H9 (cell line): ENCODE measurements around the gene DOC2B. TPM values are rescaled to one million over a fixed set of nuclear protein-coding genes. Genes with fewer than 3 reads are reported as not detected.

Source experiments
- DNase-seq: peaks from one replicate; pipeline ENCODE4 v3.0.0-alpha.2; 2017
- H2AFZ ChIP-seq: one replicate; pipeline ENCODE4 v1.6.1; 2013; ENCODE audit warnings: mild to moderate bottlenecking, low read length, control low read depth, moderate library complexity
- H2AK5ac ChIP-seq: 2 replicates; pipeline ENCODE4 v1.6.1; 2013; ENCODE audit warnings: low read length, control low read depth, mixed read lengths; ENCODE audit not compliant: insufficient read length
- H2BK120ac ChIP-seq: one replicate; pipeline ENCODE4 v1.6.1; 2013; ENCODE audit warnings: low read depth, mild to moderate bottlenecking, low read length, control low read depth, inconsistent platforms; ENCODE audit not compliant: poor library complexity, severe bottlenecking
- H2BK12ac ChIP-seq: 2 replicates; pipeline ENCODE4 v1.6.1; 2013; ENCODE audit warnings: low read length, control low read depth, mixed read lengths, low read depth; ENCODE audit not compliant: insufficient read length
- H2BK15ac ChIP-seq: 2 replicates; pipeline ENCODE4 v1.6.1; 2013; ENCODE audit warnings: low read depth, low read length, control low read depth
- H2BK20ac ChIP-seq: one replicate; pipeline ENCODE4 v1.6.1; 2013; ENCODE audit warnings: low read depth, mild to moderate bottlenecking, low read length, control low read depth, inconsistent platforms; ENCODE audit not compliant: poor library complexity, severe bottlenecking
- H2BK5ac ChIP-seq: 2 replicates; pipeline ENCODE4 v1.6.1; 2013; ENCODE audit warnings: low read length, control low read depth, mixed read lengths; ENCODE audit not compliant: insufficient read length
- H3K14ac ChIP-seq: 2 replicates; pipeline ENCODE4 v1.6.1; 2013; ENCODE audit warnings: low read length, control low read depth; ENCODE audit not compliant: insufficient read depth
- H3K18ac ChIP-seq: 2 replicates; pipeline ENCODE4 v1.6.1; 2013; ENCODE audit warnings: low read depth, mild to moderate bottlenecking, mixed read lengths, low read length, control low read depth; ENCODE audit not compliant: insufficient read length
- H3K23ac ChIP-seq: 2 replicates; pipeline ENCODE4 v1.6.1; 2013; ENCODE audit warnings: low read length, control low read depth, mixed read lengths, low read depth; ENCODE audit not compliant: insufficient read length
- H3K23me2 ChIP-seq: 2 replicates; pipeline ENCODE4 v1.6.1; 2013; ENCODE audit warnings: low read depth, mild to moderate bottlenecking, mixed read lengths, low read length, control low read depth; ENCODE audit not compliant: insufficient read length, poor library complexity, severe bottlenecking
- H3K27ac ChIP-seq: 2 replicates; pipeline ENCODE4 v1.5.1; 2013; ENCODE audit warnings: low read length, control low read depth, mixed read lengths, low read depth; ENCODE audit not compliant: insufficient read length
- H3K27me3 ChIP-seq: 2 replicates; pipeline ENCODE4 v1.6.1; 2013; ENCODE audit warnings: low read length, control low read depth, inconsistent platforms; ENCODE audit not compliant: insufficient read depth
- H3K4ac ChIP-seq: 2 replicates; pipeline ENCODE4 v1.6.1; 2013; ENCODE audit warnings: low read depth, mild to moderate bottlenecking, control low read depth, inconsistent platforms, low read length, moderate library complexity
- H3K4me1 ChIP-seq: 2 replicates; pipeline ENCODE4 v1.6.1; 2013; ENCODE audit warnings: low read length, control low read depth, inconsistent platforms; ENCODE audit not compliant: insufficient read depth
- H3K4me2 ChIP-seq: 2 replicates; pipeline ENCODE4 v1.6.1; 2013; ENCODE audit warnings: low read length, control low read depth, mixed read lengths; ENCODE audit not compliant: insufficient read length, insufficient read depth
- H3K56ac ChIP-seq: 2 replicates; pipeline ENCODE4 v1.6.1; 2013; ENCODE audit warnings: low read depth, mild to moderate bottlenecking, mixed read lengths, low read length, control low read depth; ENCODE audit not compliant: insufficient read length
- H3K79me1 ChIP-seq: 2 replicates; pipeline ENCODE4 v1.6.1; 2013; ENCODE audit warnings: low read depth, mild to moderate bottlenecking, moderate library complexity, low read length, control low read depth, inconsistent platforms; ENCODE audit not compliant: insufficient read depth, poor library complexity, severe bottlenecking
- H3K79me2 ChIP-seq: 2 replicates; pipeline ENCODE4 v1.6.1; 2013; ENCODE audit warnings: low read length, control low read depth, inconsistent platforms; ENCODE audit not compliant: insufficient read depth
- H3K9ac ChIP-seq: 2 replicates; pipeline ENCODE4 v1.6.1; 2013; ENCODE audit warnings: low read length, control low read depth, mixed read lengths; ENCODE audit not compliant: insufficient read length; ENCODE audit errors: extremely low read depth
- H3K9me3 ChIP-seq: one replicate; pipeline ENCODE4 v1.6.1; 2013; ENCODE audit warnings: low read depth, low read length, inconsistent platforms; ENCODE audit not compliant: control insufficient read depth
- H3T11ph ChIP-seq: one replicate; pipeline ENCODE4 v1.6.1; 2013; ENCODE audit warnings: mild to moderate bottlenecking, low read length, control low read depth, inconsistent platforms
- H4K20me1 ChIP-seq: one replicate; pipeline ENCODE4 v1.6.1; 2013; ENCODE audit not compliant: control insufficient read depth, insufficient read length, insufficient read depth
- H4K5ac ChIP-seq: 2 replicates; pipeline ENCODE4 v1.6.1; 2013; ENCODE audit warnings: low read depth, mild to moderate bottlenecking, mixed read lengths, low read length, control low read depth; ENCODE audit not compliant: insufficient read length
- H4K8ac ChIP-seq: replicated peaks from 2 replicates; pipeline ENCODE4 v1.6.1; 2013; ENCODE audit warnings: low read length, control low read depth, mixed read lengths, low read depth; ENCODE audit not compliant: insufficient read length
- H4K91ac ChIP-seq: 2 replicates; pipeline ENCODE4 v1.6.1; 2013; ENCODE audit warnings: low read depth, mild to moderate bottlenecking, moderate library complexity, mixed read lengths, low read length, control low read depth; ENCODE audit not compliant: insufficient read length
- H3K27ac Mint-ChIP-seq, 3 experiments: 2 replicates in 2 of 3; 3 replicates in 1 of 3; pipeline ENCODE4 v1.8.0; 2020 to 2021; ENCODE audit warnings: mixed read lengths in 3 of 3, mild to moderate bottlenecking in 1 of 3, moderate library complexity in 1 of 3
- H3K27me3 Mint-ChIP-seq: 2 replicates; pipeline ENCODE4 v1.8.0; 2021; ENCODE audit warnings: low read depth, mild to moderate bottlenecking, moderate library complexity, mixed read lengths
- H3K36me3 Mint-ChIP-seq, 3 experiments: 2 replicates in 2 of 3; 3 replicates in 1 of 3; pipeline ENCODE4 v1.8.0; 2020 to 2021; ENCODE audit warnings: low read depth in 3 of 3, mixed read lengths in 3 of 3; ENCODE audit not compliant: insufficient read depth in 1 of 3
- H3K4me1 Mint-ChIP-seq, 2 experiments: 2 replicates each; pipeline ENCODE4 v1.8.0; 2020; ENCODE audit warnings: mixed read lengths in 2 of 2
- H3K4me3 Mint-ChIP-seq, 2 experiments: 2 replicates in 1 of 2; 3 replicates in 1 of 2; pipeline ENCODE4 v1.8.0; 2020 to 2021; ENCODE audit warnings: mild to moderate bottlenecking in 2 of 2, mixed read lengths in 2 of 2, moderate library complexity in 1 of 2
- H3K9me3 Mint-ChIP-seq, 2 experiments: 2 replicates in 1 of 2; 3 replicates in 1 of 2; pipeline ENCODE4 v1.8.0; 2020; ENCODE audit warnings: mild to moderate bottlenecking in 2 of 2, mixed read lengths in 2 of 2, moderate library complexity in 1 of 2
- CTCF ChIP-seq: fragments of 200-600 bp; sonication (generic); conservative IDR thresholded peaks from 3 replicates; pipeline ENCODE4 v1.8.0; 2021; ENCODE audit warnings: antibody characterized with exemption, mild to moderate bottlenecking
- WGBS: extraction: QIAGEN DNeasy Blood & Tissue Kit; methylation state at CpG from one replicate; pipeline ENCODE4 v1.1.7; 2013; ENCODE audit warnings: missing lambda C conversion rate, low lambda C conversion rate, mixed read lengths; ENCODE audit not compliant: insufficient read length; ENCODE audit errors: extremely low coverage; 5-methylcytosine and 5-hydroxymethylcytosine counted together
- total RNA-seq: library from RNA; stranded (reverse); gene quantifications from 2 replicates; pipeline ENCODE4 v1.2.1, GENCODE V29; 2021

Gene DOC2B
- total RNA-seq, 1 experiment from 2014 or later: 2.1 TPM

- Histone ChIP-seq H2BK5ac (no peak overlapping the region), H3K9me3 (no peaks in the 10 kb centered on the region), H2BK15ac (no peak overlapping the region), H3K4me2 (no peak overlapping the region), H3K79me2 (no peaks in the 10 kb centered on the region), H3K79me1 (no peaks in the 10 kb centered on the region), H4K8ac (no peak overlapping the region), H3K9ac (no peak overlapping the region), H3T11ph (no peak overlapping the region), H3K14ac (no peak overlapping the region), H4K91ac (no peak overlapping the region), H3K23me2 (no peaks in the 10 kb centered on the region), H2AFZ (no peak overlapping the region), H3K27me3 (no peaks in the 10 kb centered on the region), H2BK120ac (no peak overlapping the region), H4K20me1 (no peaks in the 10 kb centered on the region), H4K5ac (no peak overlapping the region), H3K4ac (no peak overlapping the region), H3K23ac (no peak overlapping the region), H3K4me1 (no peaks in the 10 kb centered on the region), H3K27ac (no peak overlapping the region), H2AK5ac (no peak overlapping the region), H2BK12ac (no peak overlapping the region), H2BK20ac (no peak overlapping the region), H3K56ac (no peak overlapping the region), H3K18ac (no peak overlapping the region)
- H3K27ac Mint-ChIP-seq: peak overlapping the region in 1 of 3 experiments; percentile 53; a peak in 1 of 7 replicates
- peaks cover 0 to 14% of the 10 kb centered on the region in 2 experiments; a peak in 2 of 4 replicates for H3K4me1 Mint-ChIP-seq
- DNase-seq: no peak
- peaks cover 2% of the 10 kb centered on the region for H3K27me3 Mint-ChIP-seq
- no peak overlapping the region for H3K4me3 Mint-ChIP-seq
- WGBS: no CpG with 5 or more reads among the region's 12 CpGs
- H3K36me3 Mint-ChIP-seq: no peaks in the 10 kb centered on the region; a peak in 1 of 7 replicates
- no peaks in the 10 kb centered on the region; a peak in 1 of 5 replicates for H3K9me3 Mint-ChIP-seq
- TF ChIP-seq CTCF: no peak
These were observed 42.4 kb upstream of the DOC2B start for GRCh38 chr17:223723-224471.
